ENCODE measurements around the gene LMTK2.
"Not testable (repeated sequence)": the region's sequence is repeated elsewhere in the genome, so short reads cannot be mapped to it uniquely, and the experiment has no call there.

Gene LMTK2

GRCh38 chr7:98205162-98205845 is 98.6 kb downstream of the LMTK2 start:
- FAIRE-seq: no peak

GRCh38 chr7:98206451-98207330 is 100.0 kb downstream of the LMTK2 start:
- no peak for FAIRE-seq

GRCh38 chr7:98209166-98209920 is 102.7 kb downstream of the LMTK2 start:
- FAIRE-seq: no peak

GRCh38 chr7:98210513-98211220 is 104.0 kb downstream of the LMTK2 start:
- no peak for FAIRE-seq

GRCh38 chr7:98211221-98211675 is 104.6 kb downstream of the LMTK2 start, which contains the start of gene BHLHA15:
TSS of gene BHLHA15 (plus strand) at chr7:98211439. CDS start at chr7:98212310, 871 bp downstream.
- no peak for FAIRE-seq

- no peak for FAIRE-seq
These were observed 105.2 kb downstream of the LMTK2 start for GRCh38 chr7:98211676-98212531.

GRCh38 chr7:98212532-98213041 is 105.9 kb downstream of the LMTK2 start:
- FAIRE-seq: no peak

- no peak for FAIRE-seq
These were observed 106.7 kb downstream of the LMTK2 start for GRCh38 chr7:98213296-98213887.

GRCh38 chr7:98213888-98214810 is 107.5 kb downstream of the LMTK2 start:
- no peak for FAIRE-seq

- no peak for FAIRE-seq
These were observed 108.2 kb downstream of the LMTK2 start for GRCh38 chr7:98214811-98215321.

GRCh38 chr7:98215561-98216495 is 109.2 kb downstream of the LMTK2 start:
- no peak for FAIRE-seq

- FAIRE-seq: no peak
These were observed 110.4 kb downstream of the LMTK2 start for GRCh38 chr7:98216941-98217622.

GRCh38 chr7:98217623-98218582 is 111.2 kb downstream of the LMTK2 start:
- no peak for FAIRE-seq

- not testable (repeated sequence) for FAIRE-seq
These were observed 112.7 kb downstream of the LMTK2 start for GRCh38 chr7:98219382-98219781.

GRCh38 chr7:98221611-98222532 is 115.2 kb downstream of the LMTK2 start:
- no peak for FAIRE-seq

Data from endometrium (tissue), 2 donors.